ENCODE measurements around the gene HOXC9.

Gene HOXC9

GRCh38 chr12:54002278-54002914 is 2.4 kb downstream of the HOXC9 start:
- DNase-seq (ENCODE audit: low read depth) = no peak

GRCh38 chr12:54002915-54003389 is 3.0 kb downstream of the HOXC9 start:
- no peak for DNase-seq (ENCODE audit: low read depth)

GRCh38 chr12:54003625-54004024 is 3.7 kb downstream of the HOXC9 start:
- DNase-seq (ENCODE audit: low read depth) = no peak

GRCh38 chr12:54004063-54004840 is 4.3 kb downstream of the HOXC9 start:
- DNase-seq (ENCODE audit: low read depth) = no peak

DNA sequence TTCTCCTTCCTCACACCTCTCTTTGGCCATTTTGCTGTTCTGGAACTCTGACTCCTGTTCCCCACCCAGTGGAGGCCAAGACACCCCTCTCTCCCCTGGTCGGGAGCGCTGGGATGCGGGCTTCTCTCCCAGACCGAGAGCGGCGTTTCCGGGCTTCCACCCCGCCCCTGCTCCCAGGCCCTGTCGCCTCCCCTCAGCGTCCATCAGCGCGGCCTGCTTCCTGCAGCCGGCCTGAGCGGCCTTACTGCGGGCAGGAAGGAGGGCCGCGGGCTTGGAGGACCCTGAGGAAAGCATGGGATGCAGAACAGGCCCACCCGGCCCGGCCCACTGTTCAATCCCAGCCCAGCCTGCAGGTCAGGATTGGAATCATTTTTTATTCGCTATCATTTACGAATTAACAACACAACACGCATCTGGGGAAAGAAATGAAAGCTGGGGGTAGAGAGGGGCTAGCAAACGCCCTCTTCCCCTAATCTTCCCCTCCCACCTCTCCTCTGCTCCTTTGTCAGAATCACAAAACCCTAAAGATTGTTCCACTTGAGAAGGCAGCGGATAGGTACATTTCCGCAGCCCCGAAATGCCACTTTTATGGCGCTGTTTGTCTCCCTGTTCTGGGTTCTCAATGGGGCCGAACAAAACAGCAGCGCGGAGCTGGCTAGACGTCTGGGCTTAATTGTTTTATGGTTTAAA is 5.0 kb downstream of the HOXC9 start:
- DNase-seq (ENCODE audit: low read depth) = no peak

DNA sequence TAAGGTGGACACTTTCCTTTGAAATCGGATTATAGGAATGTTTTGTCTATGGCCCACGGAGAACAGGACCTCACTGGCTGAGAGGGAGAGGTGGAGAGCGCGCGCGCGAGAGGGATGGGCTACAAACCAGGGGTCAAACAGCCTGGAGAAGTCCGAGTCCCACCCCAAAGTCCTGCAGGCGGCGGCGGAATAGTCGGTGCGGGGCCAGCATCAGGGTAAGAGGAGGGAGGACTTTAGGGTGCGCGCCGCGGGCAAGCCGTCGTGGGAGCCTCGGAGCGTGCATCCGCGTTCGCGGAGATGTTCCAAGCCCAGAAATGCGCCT is 5.5 kb downstream of the HOXC9 start:
- DNase-seq (ENCODE audit: low read depth) = no peak

GRCh38 chr12:54005853-54006558 is 6.0 kb downstream of the HOXC9 start:
- DNase-seq (ENCODE audit: low read depth) = peak; percentile 10

GRCh38 chr12:54006559-54007220 is 6.7 kb downstream of the HOXC9 start:
- no peak for DNase-seq (ENCODE audit: low read depth)

- DNase-seq (ENCODE audit: low read depth) = no peak
Observed at GRCh38 chr12:54007538-54008259, 7.7 kb downstream of the HOXC9 start.

GRCh38 chr12:54008260-54008552 is 8.2 kb downstream of the HOXC9 start:
- DNase-seq (ENCODE audit: low read depth) = no peak

- DNase-seq (ENCODE audit: low read depth) = no peak
Observed at GRCh38 chr12:54009171-54010052, 9.5 kb downstream of the HOXC9 start.

DNA sequence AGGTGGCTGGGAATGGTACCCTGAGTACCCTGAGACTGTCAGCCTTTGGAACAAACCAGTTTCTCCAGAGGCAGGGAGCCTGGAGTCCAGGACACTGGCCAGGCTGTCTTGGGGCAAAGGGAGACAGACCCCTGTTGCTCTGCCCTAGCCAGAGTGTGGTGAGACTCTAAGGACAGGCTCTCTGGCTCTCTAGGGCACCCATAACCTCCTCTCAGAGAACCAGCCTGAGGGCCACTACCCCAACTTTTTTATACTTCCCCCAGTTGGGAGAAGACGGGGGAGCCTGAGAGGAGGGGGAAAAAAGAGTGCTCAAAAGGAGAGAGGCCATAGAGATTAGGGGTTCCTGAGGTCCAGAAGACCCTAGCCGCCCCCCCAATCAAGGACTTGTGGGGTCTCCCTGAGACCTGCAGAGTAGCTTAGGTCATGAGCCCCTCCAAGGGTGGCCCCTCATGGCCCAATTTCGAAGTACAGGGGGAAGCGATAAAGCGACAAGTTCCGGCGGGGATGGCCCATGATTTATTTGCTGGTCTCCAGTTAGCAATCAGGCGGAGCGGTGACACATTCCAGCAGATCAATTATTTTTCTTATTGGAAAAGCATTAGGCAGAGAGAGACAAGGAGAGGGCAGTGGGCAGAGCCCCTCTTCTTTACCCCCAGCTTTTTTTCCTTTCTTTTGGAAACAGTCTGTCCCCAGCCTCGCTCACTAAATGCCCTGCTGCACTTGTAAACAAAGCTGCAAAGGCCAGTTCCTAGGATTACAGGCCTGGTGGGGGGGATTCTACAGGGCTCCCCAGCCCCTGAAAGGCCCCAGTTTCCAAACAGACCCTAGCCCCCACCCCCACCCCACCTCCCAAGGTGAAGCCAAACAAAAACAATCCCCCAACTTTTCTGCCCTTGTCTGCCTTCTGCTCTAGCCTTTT is 10.4 kb downstream of the HOXC9 start:
- DNase-seq (ENCODE audit: low read depth) = no peak

GRCh38 chr12:54010972-54011664 is 11.2 kb downstream of the HOXC9 start:
- no peak for DNase-seq (ENCODE audit: low read depth)

DNA sequence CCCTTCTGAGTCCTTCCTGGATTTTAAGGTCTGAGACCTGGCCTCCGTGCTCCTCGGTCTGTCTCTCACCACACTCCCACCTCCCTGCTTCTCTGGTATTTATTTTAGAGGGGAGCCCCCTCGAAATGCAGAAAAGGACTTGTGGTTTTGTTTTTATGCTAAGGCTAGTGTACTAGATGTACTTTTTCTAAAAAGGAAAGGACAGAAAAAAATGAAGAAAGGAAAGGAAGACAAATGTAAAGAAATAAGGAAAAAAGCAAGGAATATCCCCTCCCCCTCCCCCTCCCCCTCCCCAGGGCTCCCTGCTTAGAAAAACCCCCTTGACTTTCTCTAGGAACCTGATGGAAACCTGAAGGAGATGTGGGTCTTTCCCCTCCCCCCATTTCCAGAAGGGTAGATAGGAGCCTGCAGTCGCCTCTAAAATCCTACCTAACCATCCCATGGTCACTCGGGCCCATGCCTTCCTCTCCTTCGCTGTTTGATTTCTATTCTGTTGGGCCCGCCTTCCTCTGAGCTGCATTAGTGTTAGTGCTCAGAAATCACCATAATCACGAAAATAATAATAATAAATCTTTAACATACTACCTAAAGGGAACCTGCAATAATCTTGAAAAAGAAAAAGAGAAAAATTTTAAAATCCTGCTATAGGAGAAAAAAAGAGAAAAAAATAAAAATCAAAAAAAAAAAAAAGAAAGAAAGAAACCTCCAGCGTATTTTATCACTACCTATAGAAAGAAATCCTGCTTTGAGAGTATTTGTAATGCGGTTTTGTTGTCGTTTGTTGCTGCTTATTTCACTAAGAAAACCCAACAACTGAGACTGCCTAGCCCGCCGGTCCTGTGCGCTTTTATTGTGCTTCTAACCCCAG is 11.9 kb downstream of the HOXC9 start:
- DNase-seq (ENCODE audit: low read depth) = no peak

GRCh38 chr12:54012631-54013409 is 12.9 kb downstream of the HOXC9 start:
- DNase-seq (ENCODE audit: low read depth) = no peak

GRCh38 chr12:54014377-54015017 is 14.5 kb downstream of the HOXC9 start:
- no peak for DNase-seq (ENCODE audit: low read depth)
